GM19238 (cell line): ENCODE data around the gene PTPRG.

ENCODE experiments used
- DNase-seq: peaks from one replicate; pipeline ENCODE4 v3.0.0; 2011; ENCODE audit warnings: low spot score; ENCODE audit not compliant: insufficient read length

The PTPRG gene

DNA sequence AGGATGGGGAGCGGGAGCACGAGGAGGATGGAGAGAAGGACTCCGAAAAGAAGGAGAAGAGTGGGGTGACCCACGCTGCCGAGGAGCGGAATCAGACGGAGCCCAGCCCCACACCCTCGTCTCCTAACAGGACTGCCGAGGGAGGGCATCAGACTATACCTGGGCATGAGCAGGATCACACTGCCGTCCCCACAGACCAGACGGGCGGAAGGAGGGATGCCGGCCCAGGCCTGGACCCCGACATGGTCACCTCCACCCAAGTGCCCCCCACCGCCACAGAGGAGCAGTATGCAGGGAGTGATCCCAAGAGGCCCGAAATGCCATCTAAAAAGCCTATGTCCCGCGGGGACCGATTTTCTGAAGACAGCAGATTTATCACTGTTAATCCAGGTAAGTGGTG, 642.2 kb downstream of the PTPRG start:
- no peak for DNase-seq

DNA sequence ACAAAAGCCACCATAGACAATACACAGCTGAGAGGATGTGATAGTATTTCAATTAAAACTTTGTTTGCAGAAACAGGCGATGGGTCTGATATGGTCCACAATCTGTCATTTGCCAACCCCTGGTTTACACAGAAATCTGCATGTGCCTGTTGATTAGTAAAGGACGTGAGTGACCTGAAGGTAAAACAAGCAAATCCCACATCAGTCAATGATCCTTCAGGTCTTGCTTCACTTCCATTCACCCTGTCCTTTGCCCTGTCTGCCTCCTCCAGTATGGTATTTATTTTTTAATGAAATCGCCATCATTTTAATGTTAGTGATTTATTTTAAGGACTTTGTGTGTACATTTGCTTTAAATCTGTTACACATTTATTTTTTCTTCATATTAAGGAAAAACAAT, 645.8 kb downstream of the PTPRG start:
- DNase-seq = no peak

DNA sequence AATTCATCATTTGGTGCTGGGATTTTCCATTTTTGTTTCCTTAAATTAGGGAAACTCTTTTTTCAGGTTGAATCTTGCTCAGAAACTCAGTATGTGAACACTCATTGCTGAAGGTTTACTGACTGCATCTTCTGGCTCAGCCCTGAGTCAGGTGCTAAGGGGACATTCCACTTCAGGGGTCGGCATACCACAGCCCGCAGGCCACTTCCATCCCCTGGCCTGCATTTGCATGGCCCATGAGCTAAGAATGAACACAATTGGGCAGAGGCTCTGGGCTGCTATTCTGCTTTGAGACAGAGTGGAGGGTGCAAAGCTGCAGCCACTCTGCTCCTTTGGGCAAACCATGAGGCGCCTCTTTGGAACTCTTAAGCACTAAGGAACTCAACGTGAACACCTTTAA, 647.0 kb downstream of the PTPRG start:
- no peak for DNase-seq

DNA sequence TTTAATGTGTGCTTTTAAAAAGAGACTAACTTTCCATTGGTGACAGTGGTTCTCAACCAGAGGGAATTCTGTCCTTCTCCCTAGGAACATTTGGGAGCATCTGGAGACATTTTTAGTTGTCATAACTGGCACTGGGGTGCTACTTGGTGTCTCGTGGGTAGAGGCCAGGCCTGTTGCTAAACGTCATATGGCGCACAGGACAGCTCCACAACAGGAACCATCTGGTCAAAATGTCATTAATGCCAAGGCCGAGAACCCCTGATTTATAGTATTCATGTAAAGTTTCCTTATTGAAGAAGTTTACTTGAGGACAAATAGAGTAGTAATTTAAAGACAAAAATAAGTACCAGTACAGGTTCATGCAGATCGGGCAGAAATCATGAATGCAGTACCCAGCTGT, 647.7 kb downstream of the PTPRG start:
- no peak for DNase-seq

DNA sequence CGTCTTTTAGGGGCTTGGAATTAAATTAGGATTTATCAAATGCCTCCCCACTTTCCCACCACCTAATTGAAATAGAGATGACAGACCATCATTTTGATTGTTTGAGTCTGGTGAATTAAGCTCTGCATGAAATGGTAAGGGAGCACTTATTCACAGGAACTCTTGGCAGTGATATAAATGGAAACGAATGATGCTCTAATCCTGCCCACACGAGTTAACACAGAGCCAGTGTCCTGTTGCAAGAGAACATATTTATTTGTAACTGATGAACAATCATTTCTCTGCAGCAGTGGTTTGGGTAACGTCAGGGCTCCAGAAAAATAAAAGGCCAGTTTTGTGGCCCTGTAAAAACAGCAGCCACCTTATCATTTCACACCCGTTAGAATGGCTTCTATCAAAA, 648.6 kb downstream of the PTPRG start:
- no peak for DNase-seq

DNA sequence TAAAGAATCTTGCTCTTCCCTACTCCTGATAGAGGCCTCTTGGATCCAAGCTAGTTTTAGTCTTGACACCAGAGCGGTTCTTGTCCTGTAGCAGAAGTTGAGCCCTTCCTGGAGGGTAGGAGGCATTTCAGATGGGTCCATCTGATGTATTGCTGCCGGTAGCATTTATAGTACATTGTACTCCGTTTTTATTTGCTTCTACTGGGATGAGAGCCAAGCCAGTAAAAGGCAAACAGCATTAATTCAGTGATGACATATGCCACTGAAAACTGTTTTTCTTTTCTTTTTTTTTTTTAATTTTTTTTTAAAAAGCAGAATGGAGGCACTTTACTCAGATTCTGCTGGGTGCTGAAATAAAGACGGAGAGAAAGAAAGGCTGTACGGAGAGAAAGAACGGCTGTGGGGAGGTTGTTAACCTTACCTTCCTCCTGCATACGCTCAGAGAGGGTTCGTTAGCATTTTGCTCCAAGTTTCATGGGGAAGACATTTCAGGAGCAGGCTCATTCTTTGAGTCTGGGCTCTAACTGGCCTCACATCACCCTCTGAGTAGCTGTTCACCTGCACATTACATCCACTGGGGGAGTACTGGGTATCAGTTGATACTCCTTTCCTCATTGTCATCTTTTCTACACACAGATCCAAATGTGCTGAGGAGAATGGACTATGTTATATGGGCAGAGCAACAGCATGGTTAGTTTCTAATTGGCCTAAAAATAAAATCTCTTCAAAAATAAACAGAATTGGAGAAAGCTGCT, 650.5 kb downstream of the PTPRG start:
- DNase-seq = no peak

DNA sequence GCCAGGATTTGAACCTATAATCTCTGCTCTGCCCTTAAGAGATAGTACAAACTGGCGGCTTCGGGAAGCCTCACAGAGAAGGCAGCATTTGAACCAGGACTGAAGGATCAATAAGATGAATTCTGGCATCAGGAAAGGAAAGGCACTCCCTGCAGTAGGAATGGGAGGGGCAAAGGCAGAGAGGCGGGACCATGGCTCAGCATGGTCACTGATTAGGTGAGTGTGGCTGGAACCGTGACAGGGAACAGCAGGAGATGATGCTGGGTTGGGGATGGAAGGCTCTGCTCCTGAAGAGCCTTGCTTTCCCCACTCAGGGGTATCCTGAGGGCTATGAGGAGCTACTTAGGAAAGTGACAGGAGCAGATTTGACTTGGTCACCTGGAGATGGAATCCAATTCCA, 653.5 kb downstream of the PTPRG start:
- no peak for DNase-seq

DNA sequence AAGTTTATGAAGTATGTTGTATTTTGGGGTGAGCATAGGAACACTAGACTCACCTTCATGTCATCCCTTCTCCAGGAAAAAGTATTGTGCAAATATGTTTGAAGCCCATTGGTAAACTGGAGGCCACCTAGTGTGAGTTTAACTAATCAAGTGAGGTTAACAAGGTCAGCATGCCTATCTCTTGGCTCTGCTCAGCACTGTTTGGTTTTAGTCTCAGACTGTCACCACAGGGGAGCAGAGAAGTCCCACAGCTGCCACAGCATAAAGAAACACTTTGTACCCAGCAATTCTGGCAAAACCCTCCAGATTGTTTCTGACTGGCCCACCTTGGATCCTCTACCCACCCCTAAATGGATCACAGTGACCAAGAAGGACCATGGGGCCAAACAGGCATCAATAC, 659.2 kb downstream of the PTPRG start:
- no peak for DNase-seq

DNA sequence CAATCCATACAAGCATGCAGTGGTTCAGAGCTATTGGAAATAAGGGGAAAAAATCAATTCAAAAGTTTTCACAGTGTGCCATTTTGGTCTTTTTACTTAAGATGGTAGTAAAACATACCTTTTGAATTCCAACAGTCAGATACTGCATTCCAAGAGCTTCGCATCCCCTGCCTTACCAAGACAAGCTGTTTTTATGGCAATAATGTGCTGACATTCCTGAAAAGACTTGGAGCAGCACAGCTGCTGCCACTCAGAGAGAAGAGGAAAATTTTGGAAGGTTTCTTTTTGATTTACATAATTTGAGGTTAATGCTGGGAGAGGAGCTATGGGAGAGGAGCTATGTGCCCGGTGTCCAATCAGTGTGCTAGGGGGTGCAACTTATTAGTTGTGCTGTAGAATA, 663.7 kb downstream of the PTPRG start:
- DNase-seq = no peak

DNA sequence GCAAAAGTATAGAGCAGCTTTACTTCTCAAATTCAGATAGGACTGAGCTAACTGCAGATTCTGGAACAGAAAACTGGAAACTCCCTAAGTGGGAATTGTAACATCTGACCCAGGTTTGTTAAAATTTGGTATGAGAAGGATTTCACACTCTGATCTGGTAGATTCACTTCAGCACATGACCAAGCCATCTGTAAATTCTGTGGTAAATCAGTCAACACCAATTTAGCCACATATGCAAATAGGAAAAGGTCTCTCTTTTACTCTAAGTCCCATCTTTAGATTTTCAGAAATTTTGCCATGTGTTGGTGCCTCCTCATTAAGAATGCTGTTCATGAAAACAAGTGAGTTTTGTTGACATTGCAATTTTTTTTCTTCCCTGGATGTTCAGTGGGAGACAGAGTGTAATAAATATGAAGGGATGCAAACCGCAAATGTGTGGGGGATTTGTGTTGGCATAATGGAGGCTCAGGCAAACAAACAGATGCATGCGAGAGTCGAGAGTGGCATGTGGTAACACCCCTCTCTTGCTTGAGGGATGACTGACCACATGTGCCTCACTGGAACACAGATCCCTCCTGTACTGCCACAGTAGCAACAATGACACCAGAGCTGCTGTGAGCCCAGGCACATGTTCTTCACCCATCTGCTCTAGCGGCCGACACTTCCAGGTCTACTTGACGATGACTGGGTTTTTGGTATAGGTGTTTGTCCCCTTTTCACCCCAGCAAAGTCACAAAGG, 665.4 kb downstream of the PTPRG start:
- DNase-seq = no peak

DNA sequence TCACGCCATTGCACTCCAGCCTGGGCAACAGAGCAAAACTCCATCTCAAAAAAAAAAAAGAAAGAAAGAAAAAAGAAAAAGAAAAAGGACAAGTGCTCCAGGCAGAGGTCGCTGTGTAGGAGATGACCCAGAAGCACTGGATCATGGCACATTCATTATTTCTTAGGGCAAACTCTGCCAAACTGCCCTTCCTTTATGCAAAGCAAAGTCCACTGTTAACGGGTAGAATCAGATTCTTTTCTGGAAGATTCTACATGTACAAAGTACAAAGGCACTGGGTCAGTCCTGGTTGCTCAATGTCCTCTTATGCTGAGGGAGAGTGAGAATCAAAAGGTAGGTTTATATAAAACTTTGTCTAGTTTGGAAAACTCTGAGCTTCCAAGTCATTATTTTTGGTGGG, 667.1 kb downstream of the PTPRG start:
- no peak for DNase-seq

DNA sequence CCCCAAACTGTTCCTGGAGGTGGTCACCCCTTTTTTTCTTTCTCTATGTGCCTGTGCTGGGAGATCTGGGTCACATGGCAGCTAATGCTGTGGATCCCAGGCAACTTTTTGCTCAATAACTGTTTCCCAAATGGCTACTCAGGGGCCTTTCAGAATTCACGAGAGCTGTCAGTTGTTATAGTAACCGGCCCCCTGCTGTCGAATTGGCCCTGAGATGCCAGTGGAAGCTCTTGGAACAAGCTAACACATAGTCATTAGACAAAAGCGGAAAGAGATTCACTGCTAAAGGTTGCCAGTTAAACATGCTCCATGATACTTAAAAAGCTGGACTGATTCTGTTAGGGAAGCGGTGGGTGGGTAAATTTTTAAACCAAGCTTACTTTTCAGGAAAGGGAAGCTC, 667.8 kb downstream of the PTPRG start:
- no peak for DNase-seq

DNA sequence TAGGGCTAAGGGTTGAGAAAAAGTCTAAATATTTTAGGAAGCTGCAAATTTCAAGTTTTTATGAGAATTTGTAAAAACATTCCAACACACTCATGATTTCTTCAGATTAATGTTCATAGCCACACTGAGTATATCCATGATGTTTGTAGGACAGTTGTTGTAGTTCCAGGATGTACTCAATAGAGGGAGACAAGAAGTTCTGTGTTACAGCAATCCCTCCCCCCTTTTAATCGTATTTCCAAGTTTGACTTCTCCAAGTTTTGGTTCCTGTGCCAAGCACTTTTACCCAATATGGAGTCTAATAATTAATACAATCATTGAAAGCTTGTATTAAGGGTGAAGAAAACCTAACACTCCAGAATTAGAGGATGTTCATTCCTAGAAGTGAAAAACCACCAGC, 668.5 kb downstream of the PTPRG start:
- DNase-seq = no peak

DNA sequence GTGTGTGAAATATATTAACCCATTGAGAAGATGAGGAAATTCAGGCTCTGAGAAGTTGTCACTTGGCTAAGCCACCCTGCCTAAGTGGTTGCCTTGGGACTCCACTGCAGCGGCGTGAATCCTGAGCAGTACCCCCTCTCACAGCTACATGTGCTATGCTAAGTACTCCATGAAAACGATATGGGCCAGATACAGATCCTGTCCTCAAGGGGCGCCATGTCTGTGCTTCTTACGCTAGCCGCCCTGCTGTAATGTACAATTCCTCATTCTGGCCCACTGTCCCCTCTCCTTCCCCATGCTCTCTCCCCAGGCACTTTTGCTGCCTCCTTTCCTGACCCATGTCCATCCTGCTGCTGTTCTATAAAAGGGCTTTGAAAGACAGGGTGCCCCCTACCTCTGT, 671.7 kb downstream of the PTPRG start:
- no peak for DNase-seq

DNA sequence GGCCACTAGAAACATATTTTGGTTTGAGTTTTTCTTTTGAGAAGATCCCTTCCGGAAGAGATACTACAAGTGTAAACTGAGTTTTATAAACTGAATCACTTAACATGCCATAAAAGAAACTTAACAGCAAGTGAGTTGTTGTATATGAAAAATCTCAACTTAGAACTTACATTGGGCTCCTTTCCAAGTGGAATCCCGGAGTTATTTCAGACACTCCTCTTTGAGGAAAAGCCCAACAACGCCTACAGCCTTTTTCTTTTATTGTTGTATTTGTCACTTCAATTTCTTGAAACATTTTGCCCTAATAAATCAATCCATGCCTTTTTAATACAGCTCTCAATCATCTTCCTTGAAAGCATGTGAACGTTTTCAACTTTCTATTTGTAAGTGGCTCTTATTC, 674.6 kb downstream of the PTPRG start:
- no peak for DNase-seq

DNA sequence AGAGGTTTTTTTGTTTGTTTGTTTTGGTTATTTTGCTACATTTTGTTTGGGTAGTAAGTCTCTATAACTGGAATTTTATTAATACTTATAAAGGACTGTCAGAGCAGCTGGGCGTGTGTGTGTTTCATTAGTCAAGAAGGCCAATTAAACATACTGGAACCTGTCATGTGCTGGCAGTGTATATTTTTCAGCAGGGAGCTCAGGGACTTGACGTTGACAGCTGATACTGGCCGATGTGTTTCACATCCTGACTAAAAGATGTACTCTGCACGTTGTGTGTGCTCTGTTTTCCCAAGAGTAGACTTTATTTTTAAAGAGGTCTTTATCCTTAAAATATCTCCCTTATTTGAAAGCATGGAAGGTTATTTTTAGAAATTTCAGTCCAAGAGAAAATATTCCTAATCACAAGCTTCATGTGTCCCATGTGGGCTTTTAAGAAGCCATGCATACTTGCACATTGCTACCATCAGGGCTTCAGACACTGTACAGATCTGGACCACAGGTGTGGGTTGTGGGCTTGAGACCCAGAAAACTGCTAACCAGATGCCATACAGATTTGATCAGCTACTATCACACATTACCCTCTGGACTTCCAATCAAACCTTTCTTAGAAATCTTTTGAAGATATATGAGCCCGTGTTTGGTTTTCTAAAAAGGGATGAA, 676.0 kb downstream of the PTPRG start:
- DNase-seq = no peak

DNA sequence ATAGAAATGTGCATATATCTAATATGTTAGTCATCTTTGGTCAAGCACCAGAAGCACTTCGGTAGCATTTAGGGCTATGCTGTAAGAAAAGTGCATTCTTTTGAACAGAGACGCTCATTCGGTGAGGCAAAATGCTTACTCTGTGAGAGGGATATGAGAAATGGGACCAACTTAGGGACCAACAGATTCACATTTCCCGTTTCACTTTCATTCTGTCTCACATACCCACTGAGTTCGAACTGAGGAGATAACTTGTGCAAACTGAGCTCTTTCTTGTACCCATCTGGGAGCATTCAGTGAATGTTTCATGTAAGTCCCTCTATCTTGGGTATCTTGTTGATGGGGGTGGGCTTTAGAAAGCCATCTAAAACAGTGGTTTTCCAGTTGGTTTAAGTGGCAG, 676.6 kb downstream of the PTPRG start:
- DNase-seq = no peak

DNA sequence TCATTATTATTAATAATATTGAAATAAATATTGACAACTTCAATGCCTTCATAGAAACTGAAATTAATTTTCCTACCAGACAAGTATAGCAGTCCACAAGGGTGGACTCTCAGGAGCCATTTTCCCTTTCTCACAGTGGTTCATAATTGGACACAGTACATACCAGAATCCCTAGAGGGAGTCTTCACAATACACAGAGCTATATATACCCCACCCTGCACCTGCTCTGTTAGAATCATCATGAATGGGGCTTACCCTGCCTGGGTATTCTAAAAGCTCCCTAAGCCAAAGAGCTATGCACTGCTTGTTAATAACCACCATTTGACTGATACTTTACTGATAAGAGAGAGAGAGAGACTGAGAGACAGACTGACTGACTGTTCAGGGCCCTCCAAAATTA, 677.1 kb downstream of the PTPRG start:
- DNase-seq = no peak

DNA sequence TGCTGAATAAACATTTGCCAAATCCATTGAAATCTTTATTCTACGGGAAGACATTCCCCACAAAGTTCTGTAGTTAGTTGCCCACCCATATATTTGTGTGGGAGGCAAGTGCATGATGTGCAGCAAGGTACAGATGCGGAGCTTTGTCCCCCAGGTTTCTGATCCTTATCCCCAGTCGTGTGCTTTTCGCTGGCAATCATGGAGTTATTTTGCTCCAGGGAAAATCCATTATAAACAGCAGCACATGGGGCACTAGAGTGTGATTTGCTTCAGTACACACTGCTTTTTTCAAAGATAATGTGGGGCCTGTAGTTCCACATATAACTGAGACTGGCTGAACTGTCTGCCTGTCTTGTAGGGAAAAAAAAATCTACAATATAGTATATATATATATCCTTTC, 679.9 kb downstream of the PTPRG start:
- DNase-seq = no peak

DNA sequence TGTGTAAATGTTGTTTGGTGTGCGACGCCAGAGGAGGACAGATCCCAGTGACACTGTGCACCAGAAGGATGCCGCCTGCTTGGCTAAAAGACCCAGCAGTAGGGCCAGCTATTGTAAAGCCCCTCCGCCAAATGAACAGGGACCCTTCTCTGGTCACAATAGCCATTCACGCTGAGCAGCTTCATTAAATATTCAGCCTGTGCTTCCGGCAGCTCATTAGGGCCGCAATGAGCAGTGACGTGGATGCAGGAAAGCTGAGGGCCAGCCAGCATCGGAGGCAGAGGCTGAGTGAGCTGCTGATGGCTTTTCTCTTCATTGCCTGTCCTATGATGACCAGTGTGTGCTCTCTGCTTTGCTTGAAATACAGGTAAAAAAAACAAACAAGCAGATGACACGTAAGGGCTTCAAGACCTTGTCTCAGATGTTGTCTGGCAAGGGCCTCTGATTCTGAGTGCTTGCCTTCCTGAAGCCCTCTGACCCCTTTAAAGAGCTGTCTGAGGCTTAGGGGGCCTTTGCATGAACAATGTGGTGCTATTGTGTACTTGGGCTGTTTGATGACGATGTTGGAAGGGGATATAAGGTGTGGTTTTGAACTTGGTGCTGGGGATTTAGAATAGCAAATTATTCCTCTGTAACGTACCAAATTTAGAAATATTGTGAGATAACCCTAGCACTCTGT, 681.6 kb downstream of the PTPRG start:
- DNase-seq = no peak

DNA sequence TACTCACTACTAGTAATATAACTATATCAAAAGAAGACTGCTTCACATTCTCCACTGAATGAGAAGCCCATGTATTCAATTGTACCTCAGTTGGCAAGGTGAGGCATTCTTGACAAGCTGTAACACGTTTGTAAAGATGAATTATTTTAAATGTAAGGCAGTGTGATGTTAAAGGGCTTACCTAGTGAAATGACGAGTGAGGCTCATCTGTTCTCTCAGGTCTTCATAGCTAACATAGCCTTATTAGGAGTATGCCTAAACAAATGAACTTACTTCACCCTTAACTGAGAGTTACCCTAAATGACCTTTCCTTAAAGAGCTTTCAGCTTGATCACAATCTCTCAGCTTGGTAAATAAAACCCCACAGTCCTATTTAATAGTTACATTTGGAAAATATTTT, 684.7 kb downstream of the PTPRG start:
- no peak for DNase-seq

DNA sequence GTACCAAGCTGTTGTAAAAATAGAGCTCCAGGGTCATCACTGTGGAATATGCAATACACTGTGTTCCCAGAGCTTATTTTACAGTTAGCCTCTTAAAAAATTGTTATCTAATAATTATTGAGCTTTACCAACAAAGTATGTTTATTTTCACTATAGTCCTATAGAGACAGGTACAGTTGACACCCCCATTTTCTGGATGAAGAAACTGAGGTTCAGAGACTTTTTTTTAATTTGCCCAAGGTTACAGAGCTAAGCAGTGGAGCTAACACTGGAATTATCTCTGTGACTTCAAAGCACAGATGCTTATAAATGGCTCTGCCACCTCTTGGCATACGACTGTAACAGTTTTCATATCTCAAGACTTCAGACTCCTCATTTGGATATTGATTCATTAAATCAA, 685.6 kb downstream of the PTPRG start:
- no peak for DNase-seq
